Kidney epithelial cell (primary cell): ENCODE results near the gene CGREF1. TPM values are rescaled to one million over a fixed set of nuclear protein-coding genes. Genes with fewer than 3 reads are reported as not detected.

Experiments used
- DNase-seq: peaks from one replicate; pipeline ENCODE4 v3.0.0-alpha.2; 2010; ENCODE audit warnings: low read depth
- H3K27me3 ChIP-seq: 2 replicates; pipeline ENCODE4 v1.6.0; 2011; ENCODE audit warnings: low read length; ENCODE audit not compliant: control insufficient read depth, insufficient read depth
- H3K36me3 ChIP-seq: 2 replicates; pipeline ENCODE4 v1.5.1; 2011; ENCODE audit warnings: low read length; ENCODE audit not compliant: control insufficient read depth, insufficient read depth
- H3K4me3 ChIP-seq: 2 replicates; pipeline ENCODE4 v1.5.1; 2011; ENCODE audit warnings: low read depth, mild to moderate bottlenecking, control low read depth, low read length
- total RNA-seq: library from RNA; depleted of rRNA; stranded (reverse); fragments of >200 nt; gene quantifications from 2 replicates; pipeline ENCODE4 v1.2.3, GENCODE V29; 2015
- TF ChIP-seq, protein P1 (sequence below): IDR thresholded peaks from 2 replicates; pipeline ENCODE4 v1.5.1; 2011; ENCODE audit warnings: mild to moderate bottlenecking, moderate library complexity, low read length, control low read depth, inconsistent platforms; ENCODE audit not compliant: insufficient read depth, poor library complexity, severe bottlenecking

Gene CGREF1
- total RNA-seq, 1 donor from 2014 or later = 1.8 TPM

- no peaks in the 10 kb centered on the region for H3K36me3 ChIP-seq
- TF ChIP-seq, protein P1, sequence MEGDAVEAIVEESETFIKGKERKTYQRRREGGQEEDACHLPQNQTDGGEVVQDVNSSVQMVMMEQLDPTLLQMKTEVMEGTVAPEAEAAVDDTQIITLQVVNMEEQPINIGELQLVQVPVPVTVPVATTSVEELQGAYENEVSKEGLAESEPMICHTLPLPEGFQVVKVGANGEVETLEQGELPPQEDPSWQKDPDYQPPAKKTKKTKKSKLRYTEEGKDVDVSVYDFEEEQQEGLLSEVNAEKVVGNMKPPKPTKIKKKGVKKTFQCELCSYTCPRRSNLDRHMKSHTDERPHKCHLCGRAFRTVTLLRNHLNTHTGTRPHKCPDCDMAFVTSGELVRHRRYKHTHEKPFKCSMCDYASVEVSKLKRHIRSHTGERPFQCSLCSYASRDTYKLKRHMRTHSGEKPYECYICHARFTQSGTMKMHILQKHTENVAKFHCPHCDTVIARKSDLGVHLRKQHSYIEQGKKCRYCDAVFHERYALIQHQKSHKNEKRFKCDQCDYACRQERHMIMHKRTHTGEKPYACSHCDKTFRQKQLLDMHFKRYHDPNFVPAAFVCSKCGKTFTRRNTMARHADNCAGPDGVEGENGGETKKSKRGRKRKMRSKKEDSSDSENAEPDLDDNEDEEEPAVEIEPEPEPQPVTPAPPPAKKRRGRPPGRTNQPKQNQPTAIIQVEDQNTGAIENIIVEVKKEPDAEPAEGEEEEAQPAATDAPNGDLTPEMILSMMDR = no peak
- DNase-seq = no peak
- H3K4me3 ChIP-seq = no peak overlapping the region
- H3K27me3 ChIP-seq = no peaks in the 10 kb centered on the region
Measured at GRCh38 chr2:27054721-27055120, 64.2 kb downstream of the CGREF1 start.

DNA sequence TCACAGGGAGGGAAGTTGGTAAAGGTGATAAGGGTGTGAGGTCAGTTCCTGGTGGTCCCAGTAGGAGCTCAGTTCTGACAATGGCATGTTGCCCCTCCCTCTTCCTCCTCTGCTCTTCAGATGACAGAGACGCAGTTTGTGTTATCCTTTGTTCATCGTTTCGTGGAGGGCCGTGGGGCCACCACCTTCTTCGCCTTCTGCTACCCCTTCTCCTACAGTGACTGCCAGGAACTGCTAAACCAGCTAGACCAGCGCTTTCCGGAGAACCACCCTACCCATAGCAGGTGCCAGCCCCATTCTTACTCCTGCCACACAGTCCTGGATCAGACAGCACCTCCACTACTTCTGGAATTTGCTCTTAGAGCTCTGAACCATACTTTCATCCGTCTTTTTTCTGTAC lies 65.2 kb downstream of the CGREF1 start:
- Histone ChIP-seq H3K4me3 (no peak overlapping the region), H3K27me3 (no peaks in the 10 kb centered on the region), H3K36me3 (no peaks in the 10 kb centered on the region)
- no peak for DNase-seq
- TF ChIP-seq, protein P1 = no peak

DNA sequence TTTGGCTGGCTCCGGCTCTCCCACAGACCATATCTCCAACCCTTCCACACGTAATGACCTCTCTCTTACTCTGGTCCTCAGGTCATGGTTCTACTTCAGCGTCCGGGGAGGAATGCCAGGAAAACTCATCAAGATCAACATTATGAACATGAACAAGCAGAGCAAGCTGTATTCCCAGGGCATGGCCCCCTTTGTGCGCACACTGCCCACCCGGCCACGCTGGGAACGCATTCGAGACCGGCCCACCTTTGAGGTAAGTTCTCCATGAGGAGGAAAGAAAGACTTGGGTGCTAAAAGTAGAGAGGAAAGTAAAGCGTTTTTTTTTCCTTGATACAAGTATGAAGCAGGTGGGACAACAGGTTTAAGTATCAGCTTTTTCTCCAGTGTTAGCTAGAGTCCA lies 65.6 kb downstream of the CGREF1 start:
- TF ChIP-seq, protein P1 = no peak
- no peaks in the 10 kb centered on the region for H3K36me3 ChIP-seq
- DNase-seq = no peak
- H3K4me3 ChIP-seq = no peak overlapping the region
- no peaks in the 10 kb centered on the region for H3K27me3 ChIP-seq

GRCh38 chr2:27051902-27052645 lies 66.9 kb downstream of the CGREF1 start:
- Histone ChIP-seq H3K4me3 (peak overlapping the region; percentile 91), H3K27me3 (no peaks in the 10 kb centered on the region), H3K36me3 (no peaks in the 10 kb centered on the region)
- TF ChIP-seq, protein P1 = no peak
- no peak for DNase-seq

GRCh38 chr2:27050996-27051901 lies 67.7 kb downstream of the CGREF1 start, which contains the start of gene AGBL5:
AGBL5 (plus strand) TSS chr2:27051668; CDS start chr2:27052959, 1,291 bp downstream.
- DNase-seq = peak; percentile 81
- no peaks in the 10 kb centered on the region for H3K36me3 ChIP-seq
- no peaks in the 10 kb centered on the region for H3K27me3 ChIP-seq
- TF ChIP-seq, protein P1 = no peak
- peak within 1 kb of the TSS; percentile 91 for H3K4me3 ChIP-seq

Other genes starting within 250 kb of the CGREF1 start
- gene MAPRE3, start 148.5 kb downstream of the CGREF1 start, total RNA-seq = 4.6 and 5.0 TPM in 2 replicates
- gene TMEM214, start 86.2 kb downstream of the CGREF1 start, total RNA-seq = 27.0 and 36.1 TPM in 2 replicates
- 28.6 and 32.0 TPM in 2 replicates for gene AGBL5, start 67.5 kb downstream of the CGREF1 start, total RNA-seq
- gene OST4, start 47.5 kb downstream of the CGREF1 start, total RNA-seq = 237 and 272 TPM in 2 replicates
- gene EMILIN1, start 40.5 kb downstream of the CGREF1 start, total RNA-seq = 7.4 and 9.5 TPM in 2 replicates
- 3.1 and 3.8 TPM in 2 replicates for gene KHK, start 32.4 kb downstream of the CGREF1 start, total RNA-seq
- gene ABHD1, start 4.7 kb upstream of the CGREF1 start, total RNA-seq = not detected in 2 replicates
- 66.0 and 71.1 TPM in 2 replicates for gene PREB, start 15.5 kb upstream of the CGREF1 start, total RNA-seq
- gene PRR30, start 20.3 kb upstream of the CGREF1 start, total RNA-seq = not detected in 2 replicates
- gene TCF23, start 29.9 kb upstream of the CGREF1 start, total RNA-seq = not detected in 2 replicates
- gene ATRAID, start 92.9 kb upstream of the CGREF1 start, total RNA-seq = 146 and 161 TPM in 2 replicates
- gene SLC5A6, start 93.1 kb upstream of the CGREF1 start, total RNA-seq = 52.1 and 67.7 TPM in 2 replicates
- 60.0 and 63.5 TPM in 2 replicates for gene CAD, start 98.2 kb upstream of the CGREF1 start, total RNA-seq
- gene SLC30A3, start 143.9 kb upstream of the CGREF1 start, total RNA-seq = 0.08 and 0.27 TPM in 2 replicates
- not detected in 2 replicates for gene DNAJC5G, start 156.3 kb upstream of the CGREF1 start, total RNA-seq
- gene TRIM54, start 163.3 kb upstream of the CGREF1 start, total RNA-seq = 0.27 and 0.33 TPM in 2 replicates
- 1.6 and 1.7 TPM in 2 replicates for gene UCN, start 189.3 kb upstream of the CGREF1 start, total RNA-seq
- 90.7 and 105 TPM in 2 replicates for gene MPV17, start 204.0 kb upstream of the CGREF1 start, total RNA-seq
- gene GTF3C2, start 237.6 kb upstream of the CGREF1 start, total RNA-seq = 53.1 and 54.9 TPM in 2 replicates